ENCODE data around the gene DNMT3A.

DNMT3A gene

DNA sequence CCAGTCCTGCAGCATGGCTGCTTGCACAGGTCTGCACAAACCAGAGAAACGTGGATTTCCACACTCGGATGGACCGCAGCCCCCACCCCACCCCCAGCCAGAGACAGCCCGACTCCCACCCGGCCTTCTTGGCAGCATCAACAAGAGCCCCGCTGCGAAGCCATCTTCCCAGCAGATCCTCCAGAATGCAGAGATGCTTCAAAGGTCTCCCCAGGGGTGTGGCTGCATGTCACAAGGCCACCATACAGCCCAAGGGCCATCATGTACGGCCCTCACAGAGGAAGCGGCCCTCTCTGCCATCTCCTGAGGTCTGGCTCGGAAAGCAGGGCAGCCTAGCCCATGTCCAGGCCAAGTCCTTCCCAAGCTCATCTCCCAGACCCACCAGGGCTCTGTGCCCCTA lies 11.5 kb downstream of the DNMT3A start:
- DNase-seq (ENCODE audit: extremely low spot score, insufficient read length, low read depth): no peak
- FAIRE-seq: no peak

- no peak for DNase-seq (ENCODE audit: extremely low spot score, insufficient read length, low read depth)
- FAIRE-seq: no peak
These were observed 13.3 kb downstream of the DNMT3A start for GRCh38 chr2:25328152-25329085.

GRCh38 chr2:25326326-25327013 lies 15.3 kb downstream of the DNMT3A start:
- FAIRE-seq (no peak), DNase-seq (ENCODE audit: extremely low spot score, insufficient read length, low read depth) (no peak)

- FAIRE-seq (no peak), DNase-seq (ENCODE audit: extremely low spot score, insufficient read length, low read depth) (no peak)
These were observed 16.7 kb downstream of the DNMT3A start for GRCh38 chr2:25324905-25325592.

GRCh38 chr2:25324251-25324650 lies 17.5 kb downstream of the DNMT3A start:
- DNase-seq (ENCODE audit: extremely low spot score, insufficient read length, low read depth): no peak
- no peak for FAIRE-seq

GRCh38 chr2:25323610-25324189 lies 18.0 kb downstream of the DNMT3A start:
- DNase-seq (ENCODE audit: extremely low spot score, insufficient read length, low read depth) (no peak), FAIRE-seq (no peak)

DNA sequence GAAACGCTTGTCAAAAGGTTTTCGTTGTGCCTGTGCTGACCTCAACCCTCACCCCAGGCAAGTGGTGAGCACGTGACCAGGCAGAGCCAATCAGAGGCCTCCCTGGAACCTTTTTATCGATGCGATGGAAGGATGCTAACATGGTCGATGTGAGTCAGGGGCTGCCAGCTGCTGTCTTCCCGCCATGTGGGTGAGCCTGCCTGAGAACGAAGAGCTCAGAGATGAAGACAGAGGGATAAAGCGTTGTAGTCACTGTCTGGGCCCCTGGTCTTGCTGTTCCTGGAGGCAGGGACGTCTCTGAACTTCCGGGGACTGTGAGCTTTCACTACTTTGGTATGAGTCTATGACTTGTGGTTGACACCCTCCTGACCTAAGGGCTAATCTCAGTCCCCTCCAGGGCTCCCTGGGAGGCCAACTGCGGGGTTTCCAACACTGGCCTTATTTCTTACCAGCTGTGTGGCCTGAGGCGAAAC lies 18.6 kb downstream of the DNMT3A start:
- FAIRE-seq (peak; percentile 60), DNase-seq (ENCODE audit: extremely low spot score, insufficient read length, low read depth) (no peak)

- FAIRE-seq: no peak
- no peak for DNase-seq (ENCODE audit: extremely low spot score, insufficient read length, low read depth)
These were observed 19.4 kb downstream of the DNMT3A start for GRCh38 chr2:25322312-25322711.

- FAIRE-seq: peak; percentile 76
- no peak for DNase-seq (ENCODE audit: extremely low spot score, insufficient read length, low read depth)
These were observed 21.6 kb downstream of the DNMT3A start for GRCh38 chr2:25320077-25320476.

DNA sequence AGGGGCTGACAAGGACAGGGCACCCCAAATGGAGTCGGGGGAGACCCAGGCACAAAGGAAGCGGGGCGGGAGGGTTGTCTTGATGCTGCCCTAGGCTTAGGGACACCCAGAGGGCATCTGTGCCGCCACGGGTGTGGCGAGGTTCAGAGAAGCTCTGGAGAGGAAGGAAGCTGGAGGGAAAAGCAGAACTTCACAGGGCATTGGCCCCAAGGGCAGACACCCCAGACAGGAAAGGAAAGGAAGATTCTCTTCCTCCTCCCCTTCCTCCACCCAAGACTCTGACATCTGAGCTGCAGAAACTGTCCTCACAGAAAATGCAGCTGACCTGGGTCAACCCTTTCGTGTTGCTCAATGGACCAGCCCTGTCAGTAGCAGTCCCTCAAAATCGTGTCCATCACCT lies 25.6 kb downstream of the DNMT3A start:
- DNase-seq (ENCODE audit: extremely low spot score, insufficient read length, low read depth): no peak
- FAIRE-seq: no peak

DNA sequence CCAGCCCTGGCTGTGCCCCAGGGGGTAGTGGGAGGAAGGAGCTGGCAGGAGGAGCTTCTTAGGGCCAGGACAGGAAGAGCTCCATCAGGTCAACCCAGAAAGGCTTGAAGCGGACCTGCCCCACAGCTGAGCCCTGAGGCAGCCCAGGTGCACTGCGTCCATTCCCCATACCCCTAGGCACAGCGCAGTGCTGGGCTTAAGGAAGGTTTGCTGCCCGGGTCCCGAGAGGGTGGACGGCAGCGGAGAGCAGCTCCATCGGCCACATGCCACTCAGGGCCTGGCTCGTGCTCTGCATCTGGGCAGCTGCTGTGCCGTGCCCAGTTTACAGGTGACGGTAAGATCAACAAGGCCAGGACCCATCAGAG lies 26.4 kb downstream of the DNMT3A start:
- FAIRE-seq (no peak), DNase-seq (ENCODE audit: extremely low spot score, insufficient read length, low read depth) (no peak)

- FAIRE-seq (peak; percentile 96), DNase-seq (ENCODE audit: extremely low spot score, insufficient read length, low read depth) (peak; percentile 82)
These were observed 27.0 kb downstream of the DNMT3A start for GRCh38 chr2:25314514-25315315.

GRCh38 chr2:25313711-25314513 lies 27.8 kb downstream of the DNMT3A start:
- FAIRE-seq (no peak), DNase-seq (ENCODE audit: extremely low spot score, insufficient read length, low read depth) (no peak)

DNA sequence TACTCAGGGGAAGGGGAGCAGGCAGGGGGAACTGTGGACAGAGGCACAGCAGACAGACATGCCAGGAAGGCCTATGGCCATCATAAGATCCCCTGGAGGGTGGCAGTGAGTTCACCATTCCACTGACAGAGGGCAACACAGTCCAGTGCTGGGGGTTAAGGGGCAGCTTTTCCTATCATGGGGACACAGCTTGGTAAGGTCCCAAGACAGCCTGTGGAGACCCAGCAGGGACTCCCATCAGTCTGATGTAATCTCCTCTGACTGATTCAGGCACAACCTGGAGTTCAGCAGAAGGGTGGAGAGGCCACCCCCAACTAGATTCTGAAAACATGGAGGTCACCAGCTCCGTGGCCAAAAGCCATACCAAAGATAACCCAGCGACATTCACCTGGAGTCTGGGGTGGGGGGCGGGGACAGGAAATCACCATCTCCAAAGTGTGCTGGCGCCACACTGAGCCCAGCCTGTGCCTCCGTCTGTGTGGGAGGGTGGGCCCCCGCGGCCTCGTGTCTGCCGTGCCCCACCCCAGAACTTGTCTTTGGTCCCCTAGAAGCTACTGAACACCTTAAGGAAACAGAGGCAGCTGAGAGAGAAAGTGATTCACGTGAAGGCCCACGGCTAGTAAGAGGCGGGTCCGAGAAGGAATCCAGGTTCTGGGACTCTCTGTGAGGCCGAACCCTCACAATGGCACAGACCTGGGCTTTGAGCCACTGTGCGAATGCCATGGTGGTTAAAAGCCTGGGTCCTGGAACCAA lies 28.6 kb downstream of the DNMT3A start:
- FAIRE-seq: no peak
- DNase-seq (ENCODE audit: extremely low spot score, insufficient read length, low read depth): no peak

- DNase-seq (ENCODE audit: extremely low spot score, insufficient read length, low read depth) (no peak), FAIRE-seq (no peak)
These were observed 29.7 kb downstream of the DNMT3A start for GRCh38 chr2:25311865-25312575.

GRCh38 chr2:25310965-25311864 lies 30.5 kb downstream of the DNMT3A start:
- DNase-seq (ENCODE audit: extremely low spot score, insufficient read length, low read depth): no peak
- no peak for FAIRE-seq

DNA sequence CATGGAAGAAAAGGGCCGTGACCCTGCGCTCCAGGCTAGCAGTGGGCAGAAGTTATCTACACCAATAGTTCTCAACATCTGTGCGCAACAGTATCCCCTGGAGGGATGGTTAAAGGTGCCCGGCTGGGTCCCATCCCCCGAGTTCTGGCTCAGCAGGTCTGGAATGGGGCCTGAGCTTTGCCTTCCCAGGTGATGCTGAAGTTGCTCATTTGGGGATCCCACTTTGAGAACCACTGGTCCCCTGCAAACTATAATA lies 31.1 kb downstream of the DNMT3A start:
- DNase-seq (ENCODE audit: extremely low spot score, insufficient read length, low read depth) (no peak), FAIRE-seq (no peak)
